ENCODE data around the gene CDKAL1. TPM values are rescaled to one million over a fixed set of nuclear protein-coding genes. Genes with fewer than 3 reads are reported as not detected.
"Not testable (repeated sequence)": the region's sequence is repeated elsewhere in the genome, so short reads cannot be mapped to it uniquely, and the experiment has no call there.

Gene CDKAL1
- total RNA-seq, 2 experiments from 2014 or later = 22.1 to 23.4 TPM

- Mint-ChIP-seq H3K27me3 (no peaks in the 10 kb centered on the region), H3K36me3 (ENCODE audit: low read depth) (peaks cover 38% of the 10 kb centered on the region), H3K4me1 (peaks cover 8% of the 10 kb centered on the region), H3K9me3 (ENCODE audit: low read depth) (peaks cover 10% of the 10 kb centered on the region), H3K27ac (no peak overlapping the region), H3K4me3 (no peak overlapping the region)
- POLR2A ChIA-PET = no interaction called here
- no peak for DNase-seq
- CTCF ChIA-PET = interaction anchor here (0.8 to 1.0 kb wide), 2 partner anchors 22 to 245 kb away, joined by 3 read pairs; no protein-coding TSS in a partner anchor
- intact Hi-C loops (cut with DNase I, micrococcal nuclease) = no loop called here
- ATAC-seq = no peak
Measured at GRCh38 chr6:20808924-20809323, 274.7 kb downstream of the CDKAL1 start.

- no peak for ATAC-seq
- peaks cover 8% of the 10 kb centered on the region for H3K9me3 Mint-ChIP-seq (ENCODE audit: low read depth)
- H3K27ac Mint-ChIP-seq = no peak overlapping the region
- peaks cover 6% of the 10 kb centered on the region for H3K4me1 Mint-ChIP-seq
- CTCF ChIA-PET = interaction anchor here (0.7 kb wide), 1 partner anchor 21 kb away, joined by 3 read pairs; no protein-coding TSS in a partner anchor
- no peak overlapping the region for H3K4me3 Mint-ChIP-seq
- POLR2A ChIA-PET = no interaction called here
- DNase-seq = no peak
- peaks cover 27% of the 10 kb centered on the region for H3K36me3 Mint-ChIP-seq (ENCODE audit: low read depth)
- intact Hi-C loops (cut with DNase I, micrococcal nuclease) = no loop called here
- H3K27me3 Mint-ChIP-seq = no peaks in the 10 kb centered on the region
Measured at GRCh38 chr6:20810727-20811108, 276.5 kb downstream of the CDKAL1 start.

GRCh38 chr6:20811109-20811761 is 277.0 kb downstream of the CDKAL1 start:
- Mint-ChIP-seq H3K27ac (no peak overlapping the region), H3K4me3 (no peak overlapping the region), H3K4me1 (peaks cover 6% of the 10 kb centered on the region), H3K36me3 (ENCODE audit: low read depth) (peaks cover 23% of the 10 kb centered on the region), H3K27me3 (no peaks in the 10 kb centered on the region), H3K9me3 (ENCODE audit: low read depth) (peaks cover 6% of the 10 kb centered on the region)
- intact Hi-C loops (cut with DNase I, micrococcal nuclease) = no loop called here
- POLR2A ChIA-PET = no interaction called here
- ATAC-seq (no peak), DNase-seq (peak; percentile 38)
- CTCF ChIA-PET = interaction anchor here (0.7 kb wide), 1 partner anchor 20 kb away, joined by 3 read pairs; no protein-coding TSS in a partner anchor

- H3K4me1 Mint-ChIP-seq = peaks cover 6% of the 10 kb centered on the region
- POLR2A ChIA-PET = no interaction called here
- no peak overlapping the region for H3K27ac Mint-ChIP-seq
- intact Hi-C loops (cut with DNase I, micrococcal nuclease) = no loop called here
- DNase-seq = no peak
- peaks cover 3% of the 10 kb centered on the region for H3K9me3 Mint-ChIP-seq (ENCODE audit: low read depth)
- peaks cover 19% of the 10 kb centered on the region for H3K36me3 Mint-ChIP-seq (ENCODE audit: low read depth)
- H3K27me3 Mint-ChIP-seq = no peaks in the 10 kb centered on the region
- no peak overlapping the region for H3K4me3 Mint-ChIP-seq
- no peak for ATAC-seq
- CTCF ChIA-PET = no interaction called here
Measured at GRCh38 chr6:20812776-20813175, 278.5 kb downstream of the CDKAL1 start.

DNA sequence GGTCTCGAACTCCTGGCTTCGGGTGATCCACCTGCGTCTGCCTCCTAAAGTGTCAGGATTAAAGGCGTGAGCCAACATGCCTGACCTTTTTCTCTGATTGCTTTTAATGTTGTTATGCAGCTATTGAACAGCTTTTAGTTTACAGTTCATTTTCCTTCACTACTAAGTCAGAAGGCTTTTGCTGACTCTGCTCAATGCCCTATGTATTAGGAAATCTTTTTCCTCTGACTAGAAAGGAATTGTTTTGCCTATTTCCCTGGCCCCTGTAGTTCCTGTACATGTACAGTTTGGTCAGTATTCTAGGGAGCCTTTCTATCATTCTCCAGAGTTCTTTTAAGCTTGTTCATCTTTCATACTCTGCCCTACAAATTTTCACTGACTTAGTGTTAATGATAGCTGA is 280.2 kb downstream of the CDKAL1 start:
- no peak for ATAC-seq
- ChIA-PET CTCF (interaction anchor here (1.0 kb wide), 1 partner anchor 521 kb away, joined by 4 read pairs; no protein-coding TSS in a partner anchor), POLR2A (no interaction called here)

GRCh38 chr6:20816126-20816525 is 281.9 kb downstream of the CDKAL1 start:
- Mint-ChIP-seq H3K9me3 (ENCODE audit: low read depth) (peaks cover 3% of the 10 kb centered on the region), H3K27me3 (no peaks in the 10 kb centered on the region), H3K27ac (no peak overlapping the region), H3K36me3 (ENCODE audit: low read depth) (peaks cover 17% of the 10 kb centered on the region), H3K4me1 (peaks cover 2% of the 10 kb centered on the region), H3K4me3 (no peak overlapping the region)
- intact Hi-C loops (cut with DNase I, micrococcal nuclease) = no loop called here
- POLR2A ChIA-PET = no interaction called here
- ATAC-seq (no peak), DNase-seq (no peak)
- CTCF ChIA-PET = no interaction called here

More for the DNA sequence above, 280.2 kb downstream of the CDKAL1 start:
- no peak for DNase-seq
- H3K27ac Mint-ChIP-seq = no peak overlapping the region
- H3K4me1 Mint-ChIP-seq = peaks cover 6% of the 10 kb centered on the region
- H3K4me3 Mint-ChIP-seq = no peak overlapping the region
- H3K27me3 Mint-ChIP-seq = no peaks in the 10 kb centered on the region
- H3K9me3 Mint-ChIP-seq (ENCODE audit: low read depth) = peaks cover 3% of the 10 kb centered on the region
- H3K36me3 Mint-ChIP-seq (ENCODE audit: low read depth) = peaks cover 15% of the 10 kb centered on the region
- intact Hi-C loops (cut with DNase I, micrococcal nuclease) = no loop called here

DNA sequence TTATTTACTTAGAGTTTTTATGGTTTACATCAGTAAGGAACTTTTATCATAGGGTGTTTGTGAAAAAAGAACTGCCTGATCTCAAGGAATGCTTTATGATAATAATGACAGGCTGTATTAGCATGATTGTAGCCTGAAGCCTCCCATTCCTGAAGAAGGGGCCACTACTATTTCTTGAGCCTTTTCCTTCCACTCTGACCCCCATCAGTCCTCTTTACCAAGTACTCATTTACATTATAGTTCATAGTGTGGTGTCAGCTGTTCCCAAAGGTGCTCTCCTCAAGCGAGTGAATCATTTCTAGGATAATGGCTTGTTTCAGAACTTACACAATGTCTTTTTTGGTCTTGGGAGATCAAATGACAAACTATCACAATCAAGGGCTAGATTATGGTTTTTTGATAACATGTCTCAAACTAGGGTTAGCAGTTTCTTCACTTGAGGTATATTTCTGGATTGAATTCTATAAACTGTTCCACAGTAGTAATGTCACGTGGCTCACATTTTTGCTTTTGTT is 283.6 kb downstream of the CDKAL1 start:
- DNase-seq (no peak), ATAC-seq (no peak)
- no peak overlapping the region for H3K4me3 Mint-ChIP-seq
- peaks cover 3% of the 10 kb centered on the region for H3K9me3 Mint-ChIP-seq (ENCODE audit: low read depth)
- no peaks in the 10 kb centered on the region for H3K27me3 Mint-ChIP-seq
- no peaks in the 10 kb centered on the region for H3K4me1 Mint-ChIP-seq
- intact Hi-C loops (cut with DNase I, micrococcal nuclease) = no loop called here
- peaks cover 20% of the 10 kb centered on the region for H3K36me3 Mint-ChIP-seq (ENCODE audit: low read depth)
- ChIA-PET CTCF (interaction anchor here (1.3 kb wide), 1 partner anchor 14 kb away, joined by 3 read pairs; no protein-coding TSS in a partner anchor), POLR2A (no interaction called here)
- H3K27ac Mint-ChIP-seq = no peak overlapping the region

DNA sequence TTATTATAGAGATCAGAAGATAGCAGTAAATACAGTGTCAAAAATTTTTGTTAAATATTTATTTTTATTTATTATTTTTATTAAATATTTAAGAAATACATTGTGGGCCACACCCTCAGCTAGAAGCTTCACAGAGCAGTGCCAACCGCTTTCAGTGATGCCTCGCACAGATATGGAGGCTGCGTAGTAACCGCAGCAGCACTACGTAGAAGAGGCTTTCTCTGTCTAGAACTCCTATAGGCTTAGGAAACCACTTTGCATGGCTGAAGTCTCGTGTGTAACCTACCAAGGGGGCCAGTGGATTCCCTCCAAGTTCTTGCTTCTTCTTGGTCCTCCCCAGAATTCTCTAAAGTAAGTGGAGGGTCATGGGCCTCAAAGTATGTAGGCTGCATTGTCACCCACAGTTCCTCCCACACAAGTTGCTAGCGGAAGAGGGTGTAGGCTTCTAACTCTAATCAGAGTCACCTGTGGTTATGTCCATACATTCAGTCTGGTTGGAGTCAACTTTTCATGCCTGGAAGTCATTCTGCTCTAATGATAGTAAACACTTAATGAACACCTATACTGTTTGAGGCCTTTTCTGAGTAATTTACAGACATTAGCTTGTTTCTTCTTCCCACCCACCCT is 285.6 kb downstream of the CDKAL1 start:
- no peak for ATAC-seq
- ChIA-PET POLR2A (no interaction called here), CTCF (no interaction called here)
- Mint-ChIP-seq H3K27me3 (no peaks in the 10 kb centered on the region), H3K36me3 (ENCODE audit: low read depth) (peaks cover 22% of the 10 kb centered on the region), H3K27ac (no peak overlapping the region), H3K4me3 (no peak overlapping the region), H3K9me3 (ENCODE audit: low read depth) (no peaks in the 10 kb centered on the region), H3K4me1 (no peaks in the 10 kb centered on the region)
- no peak for DNase-seq
- intact Hi-C loops (cut with DNase I, micrococcal nuclease) = no loop called here

DNA sequence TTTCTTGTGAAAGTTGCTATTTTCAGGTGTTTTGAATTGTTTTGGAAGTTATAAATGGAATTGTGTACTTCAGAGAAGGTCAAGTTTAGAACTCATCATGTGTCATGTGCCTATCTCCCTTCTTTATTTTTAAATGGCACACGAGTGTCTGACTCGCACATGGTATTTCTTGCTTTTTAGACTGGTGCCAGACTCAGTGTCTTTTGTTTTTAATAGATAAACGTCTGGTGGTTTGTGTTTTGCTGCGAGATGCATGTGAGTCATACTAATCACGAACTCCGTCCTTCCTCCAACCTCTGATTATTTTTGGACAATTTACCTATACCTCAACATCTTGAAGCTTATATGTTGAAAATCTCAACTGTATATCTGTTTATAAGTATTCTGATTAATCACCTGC is 292.1 kb downstream of the CDKAL1 start:
- Mint-ChIP-seq H3K4me1 (peaks cover 3% of the 10 kb centered on the region), H3K27ac (no peak overlapping the region), H3K4me3 (no peak overlapping the region), H3K36me3 (ENCODE audit: low read depth) (peaks cover 22% of the 10 kb centered on the region), H3K9me3 (ENCODE audit: low read depth) (no peaks in the 10 kb centered on the region), H3K27me3 (no peaks in the 10 kb centered on the region)
- POLR2A ChIA-PET = no interaction called here
- intact Hi-C loops (cut with DNase I, micrococcal nuclease) = no loop called here
- DNase-seq (no peak), ATAC-seq (no peak)
- CTCF ChIA-PET = interaction anchor here (0.6 kb wide), 1 partner anchor 512 kb away, joined by 3 read pairs; no protein-coding TSS in a partner anchor

GRCh38 chr6:20827798-20828197 is 293.5 kb downstream of the CDKAL1 start:
- DNase-seq (no peak), ATAC-seq (no peak)
- POLR2A ChIA-PET = no interaction called here
- intact Hi-C loops (cut with DNase I, micrococcal nuclease) = no loop called here
- H3K4me1 Mint-ChIP-seq = peaks cover 5% of the 10 kb centered on the region
- H3K4me3 Mint-ChIP-seq = no peak overlapping the region
- CTCF ChIA-PET = interaction anchor here (1.6 kb wide), 1 partner anchor 12 kb away, joined by 6 read pairs; no protein-coding TSS in a partner anchor
- H3K27ac Mint-ChIP-seq = no peak overlapping the region
- H3K36me3 Mint-ChIP-seq (ENCODE audit: low read depth) = peaks cover 16% of the 10 kb centered on the region
- no peaks in the 10 kb centered on the region for H3K27me3 Mint-ChIP-seq
- H3K9me3 Mint-ChIP-seq (ENCODE audit: low read depth) = no peaks in the 10 kb centered on the region

DNA sequence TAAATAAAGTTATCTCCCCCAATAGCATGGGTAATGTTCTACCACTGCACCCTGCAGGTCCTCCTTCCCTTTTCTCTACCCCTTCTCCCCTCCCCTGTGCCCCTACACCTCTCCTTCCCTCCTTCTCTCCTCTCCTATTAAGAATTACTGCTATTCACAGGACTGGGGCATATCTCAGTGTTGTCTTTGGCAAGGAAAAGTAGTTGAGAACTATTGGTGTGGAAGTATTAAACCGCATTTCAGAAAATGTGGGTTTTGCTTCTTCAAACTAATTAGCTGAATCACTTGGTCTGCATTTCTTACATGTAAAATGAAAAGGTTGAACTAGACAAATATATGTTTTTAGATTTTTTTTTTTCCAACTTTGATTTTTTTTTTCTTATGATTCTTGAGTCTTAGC is 296.3 kb downstream of the CDKAL1 start:
- no peak overlapping the region for H3K4me3 Mint-ChIP-seq
- H3K36me3 Mint-ChIP-seq (ENCODE audit: low read depth) = peaks cover 3% of the 10 kb centered on the region
- ATAC-seq (no peak), DNase-seq (no peak)
- no peak overlapping the region for H3K27ac Mint-ChIP-seq
- H3K27me3 Mint-ChIP-seq = no peaks in the 10 kb centered on the region
- H3K4me1 Mint-ChIP-seq = peaks cover 20% of the 10 kb centered on the region
- intact Hi-C loops (cut with DNase I, micrococcal nuclease) = no loop called here
- ChIA-PET POLR2A (no interaction called here), CTCF (interaction anchor here (0.7 kb wide), 1 partner anchor 347 kb away, joined by 5 read pairs; no protein-coding TSS in a partner anchor)
- H3K9me3 Mint-ChIP-seq (ENCODE audit: low read depth) = no peaks in the 10 kb centered on the region

- intact Hi-C loops (cut with DNase I, micrococcal nuclease); H3K27ac Mint-ChIP-seq: not testable (repeated sequence)
- peaks cover 22% of the 10 kb centered on the region for H3K4me1 Mint-ChIP-seq
Measured at GRCh38 chr6:20831251-20831650, 297.0 kb downstream of the CDKAL1 start.

More at GRCh38 chr6:20831251-20831650, 297.0 kb downstream of the CDKAL1 start:
- not testable (repeated sequence) for H3K27me3 Mint-ChIP-seq; H3K9me3 Mint-ChIP-seq (ENCODE audit: low read depth); DNase-seq; ATAC-seq; H3K36me3 Mint-ChIP-seq (ENCODE audit: low read depth); H3K4me3 Mint-ChIP-seq
- CTCF ChIA-PET = interaction anchor here (0.6 to 1.3 kb wide), 2 partner anchors 14 to 21 kb away, joined by 3 read pairs; no protein-coding TSS in a partner anchor
- POLR2A ChIA-PET = interaction anchor here (0.6 kb wide), 1 partner anchor 28 kb away, joined by 4 read pairs; no protein-coding TSS in a partner anchor
